Activated naive CD4-positive, alpha-beta T cell treated with anti-CD3 and anti-CD28 coated beads, Interleukin-2, amount 50 U/mL, for 72 hours (primary cell): ENCODE results near the gene GPR78. TPM values are rescaled to one million over a fixed set of nuclear protein-coding genes. Genes with fewer than 3 reads are reported as not detected.
A peak's percentile ranks its signal among the peaks of the same experiment; 100 is the strongest.
"Not testable (repeated sequence)": the region's sequence is repeated elsewhere in the genome, so short reads cannot be mapped to it uniquely, and the experiment has no call there.

Experiments used
- ATAC-seq, 2 donors: fragments of 150-1000 bp; cut with Tn5 transposase; 2 replicates each; pipeline ENCODE4 v1.10.0; 2021; ENCODE audit warnings: mild to moderate bottlenecking in 2 of 2, moderate library complexity in 2 of 2
- DNase-seq, 2 donors: peaks; one replicate each; pipeline ENCODE4 v3.0.0; 2021 to 2022; ENCODE audit warnings: low spot score in 2 of 2
- H3K27ac Mint-ChIP-seq, 2 donors: one replicate each; pipeline ENCODE4 v1.8.0; 2022; ENCODE audit warnings: mild to moderate bottlenecking in 2 of 2, mixed read lengths in 2 of 2
- H3K36me3 Mint-ChIP-seq, 2 donors: one replicate each; pipeline ENCODE4 v1.8.0; 2022; ENCODE audit warnings: mixed read lengths in 2 of 2
- H3K9me3 Mint-ChIP-seq, 2 donors: one replicate each; pipeline ENCODE4 v1.8.0; 2022; ENCODE audit warnings: mixed read lengths in 2 of 2
- total RNA-seq, 2 donors: library from RNA; stranded (reverse); gene quantifications; one replicate each; pipeline ENCODE4 v1.2.3, GENCODE V29; 2022

GPR78 gene
- total RNA-seq, 2 donors from 2014 or later: 0.16 TPM; not detected in 1

DNA sequence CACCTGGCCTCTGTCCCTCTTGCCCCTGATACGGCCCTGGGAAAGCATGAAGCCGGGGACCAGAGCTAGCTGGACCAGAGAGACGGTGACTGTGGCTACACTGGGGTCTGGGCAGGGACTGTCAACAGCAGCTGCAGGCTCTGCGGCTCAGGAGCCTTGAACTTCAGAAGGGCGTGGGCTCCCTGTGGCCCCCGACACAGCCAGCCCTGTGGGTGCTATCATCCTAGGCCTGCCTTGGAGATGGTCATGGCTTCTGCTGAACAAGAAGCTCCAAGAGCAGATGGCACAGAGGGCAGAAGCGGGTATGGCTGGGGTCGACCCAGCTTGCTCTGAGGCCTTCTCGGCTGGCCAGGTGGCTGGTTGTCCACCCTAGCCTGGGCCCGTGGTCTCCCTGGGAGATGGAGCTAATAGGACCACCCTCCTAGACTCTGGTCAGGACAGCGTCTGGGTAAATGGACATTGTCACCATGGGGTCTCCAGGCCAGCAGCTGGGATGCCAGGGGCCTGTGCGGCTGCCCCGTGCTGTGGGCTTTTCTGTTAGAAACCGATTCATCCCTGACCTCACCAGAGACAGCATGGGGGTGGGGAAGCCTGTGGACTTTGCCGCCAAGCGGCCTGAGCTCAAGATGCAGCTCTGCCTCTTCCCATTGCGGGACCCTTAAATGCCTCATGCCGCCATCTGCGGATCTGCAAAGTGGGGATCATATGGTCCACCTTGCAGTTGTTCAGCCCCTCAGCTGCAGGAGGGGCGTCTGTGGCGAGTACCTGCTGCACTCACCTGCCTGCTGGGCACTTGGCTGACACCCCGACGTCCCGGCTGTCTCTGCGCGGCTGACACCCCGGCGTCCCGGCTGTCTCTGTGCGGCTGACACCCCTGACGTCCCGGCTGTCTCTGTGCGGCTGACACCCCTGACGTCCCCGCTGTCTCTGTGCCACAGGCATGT, 33.5 kb downstream of the GPR78 start:
- no peak for DNase-seq
- Mint-ChIP-seq H3K27ac (no peak overlapping the region), H3K9me3 (no peaks in the 10 kb centered on the region), H3K36me3 (no peaks in the 10 kb centered on the region)
- ATAC-seq: no peak

DNA sequence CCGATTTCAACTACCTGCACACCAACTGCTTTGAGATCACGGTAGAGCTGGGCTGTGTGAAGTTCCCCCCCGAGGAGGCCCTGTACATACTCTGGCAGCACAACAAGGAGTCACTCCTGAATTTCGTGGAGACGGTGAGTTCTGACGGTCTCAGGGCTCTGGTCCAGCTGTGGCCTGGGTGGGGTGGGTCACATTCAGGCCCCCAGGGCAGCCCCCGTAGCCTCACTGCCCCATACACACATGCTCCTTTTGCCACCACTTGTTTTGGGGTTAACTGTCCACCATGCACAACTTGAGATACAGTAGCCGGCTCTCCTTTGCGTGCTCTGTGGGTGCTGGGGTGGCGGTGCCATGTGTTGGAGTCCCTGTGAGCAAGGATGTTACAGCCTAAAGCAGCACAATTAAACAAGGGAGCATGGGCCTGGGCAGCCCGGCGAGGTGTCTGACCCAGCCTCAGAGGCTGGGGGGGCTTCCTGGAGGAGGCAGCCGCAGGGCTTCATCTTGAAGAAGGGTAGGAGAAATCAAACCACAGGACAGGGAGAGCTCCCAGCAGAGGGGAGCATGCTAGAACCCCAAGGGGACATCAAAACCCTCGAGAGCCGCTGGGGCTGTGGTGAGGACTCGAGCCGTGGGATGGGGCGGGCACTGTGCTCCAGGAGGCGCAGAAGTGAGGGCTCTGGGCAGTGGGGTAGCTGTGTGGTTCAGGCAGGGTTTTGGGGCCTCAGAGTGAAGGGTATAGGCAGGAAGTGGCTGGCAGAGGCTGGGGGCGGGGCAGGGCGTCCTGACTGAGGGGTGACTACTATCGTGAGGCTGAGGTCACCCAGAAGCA, 34.4 kb downstream of the GPR78 start:
- no peak for DNase-seq

DNA sequence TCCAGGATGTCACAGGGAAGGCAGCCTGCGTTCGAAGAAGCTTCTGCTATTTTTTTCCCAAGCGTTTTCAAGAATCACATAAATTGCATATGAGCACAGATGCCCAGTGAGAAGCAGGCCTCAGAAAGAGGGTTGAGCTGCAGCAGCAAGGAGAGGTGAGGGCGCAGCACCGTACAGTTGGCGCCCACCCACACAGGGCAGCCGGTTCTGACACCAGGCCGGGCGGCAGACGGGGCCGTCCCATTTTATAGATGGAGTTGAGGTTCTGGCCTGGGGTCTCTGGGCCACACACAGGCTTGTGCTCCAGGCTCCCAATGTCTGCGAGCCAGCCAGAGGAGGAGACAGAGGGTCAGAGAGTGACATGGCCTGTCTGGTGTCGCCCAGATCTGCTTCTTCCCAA, 35.2 kb downstream of the GPR78 start:
- no peaks in the 10 kb centered on the region for H3K36me3 Mint-ChIP-seq
- peak overlapping the region in 1 of 2 donors; percentile 44 for H3K27ac Mint-ChIP-seq
- no peak for DNase-seq
- H3K9me3 Mint-ChIP-seq: no peaks in the 10 kb centered on the region
- ATAC-seq: no peak

More for the DNA sequence above, 34.4 kb downstream of the GPR78 start:
- H3K27ac Mint-ChIP-seq: no peak overlapping the region
- no peak for ATAC-seq
- H3K9me3 Mint-ChIP-seq: no peaks in the 10 kb centered on the region
- H3K36me3 Mint-ChIP-seq: no peaks in the 10 kb centered on the region

DNA sequence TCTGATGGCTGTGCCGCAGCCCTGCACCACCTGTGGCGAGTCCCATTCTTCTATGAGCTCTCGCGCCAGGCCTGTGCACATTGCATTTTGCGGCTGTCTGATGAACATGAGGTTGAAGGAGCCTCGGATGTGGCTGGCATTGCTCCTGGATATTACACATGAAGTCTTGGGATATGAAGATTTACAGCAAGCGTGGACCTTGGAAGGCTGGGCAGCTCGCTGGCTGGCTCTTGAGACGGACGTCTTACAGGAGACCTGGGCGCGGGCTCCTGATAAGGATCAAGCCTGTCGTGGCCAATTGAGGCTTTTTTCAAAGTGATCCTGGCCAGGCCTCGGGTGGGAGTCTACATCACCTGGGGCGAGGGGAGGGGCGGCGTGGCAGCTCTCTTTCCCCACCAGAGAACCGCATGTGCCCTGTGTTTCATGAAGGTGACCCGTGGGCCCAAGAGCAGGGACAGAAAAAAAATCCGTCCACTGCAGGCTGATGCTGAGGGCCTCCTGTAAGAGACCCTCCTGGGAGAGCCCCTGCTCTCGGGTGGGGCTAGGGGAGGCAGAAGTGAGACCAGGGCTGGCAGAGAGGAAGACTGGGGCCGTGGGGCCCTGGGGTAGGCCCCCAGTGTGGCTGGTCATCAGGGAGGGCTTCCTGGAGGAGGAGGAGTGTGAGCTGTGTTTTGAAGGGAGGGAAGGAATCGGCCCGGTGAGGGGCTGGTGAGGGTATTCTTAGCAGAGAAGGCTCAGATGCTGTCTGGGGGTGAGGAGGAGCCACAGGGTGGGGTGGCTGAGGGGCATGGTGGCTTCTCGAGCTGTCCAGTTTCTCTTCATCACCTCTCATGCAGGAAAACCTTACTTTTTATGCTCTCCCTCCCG, 36.0 kb downstream of the GPR78 start:
- H3K36me3 Mint-ChIP-seq: no peaks in the 10 kb centered on the region
- DNase-seq (no peak), ATAC-seq (no peak)
- H3K9me3 Mint-ChIP-seq: no peaks in the 10 kb centered on the region
- peak overlapping the region in 1 of 2 donors; percentile 4 for H3K27ac Mint-ChIP-seq

DNA sequence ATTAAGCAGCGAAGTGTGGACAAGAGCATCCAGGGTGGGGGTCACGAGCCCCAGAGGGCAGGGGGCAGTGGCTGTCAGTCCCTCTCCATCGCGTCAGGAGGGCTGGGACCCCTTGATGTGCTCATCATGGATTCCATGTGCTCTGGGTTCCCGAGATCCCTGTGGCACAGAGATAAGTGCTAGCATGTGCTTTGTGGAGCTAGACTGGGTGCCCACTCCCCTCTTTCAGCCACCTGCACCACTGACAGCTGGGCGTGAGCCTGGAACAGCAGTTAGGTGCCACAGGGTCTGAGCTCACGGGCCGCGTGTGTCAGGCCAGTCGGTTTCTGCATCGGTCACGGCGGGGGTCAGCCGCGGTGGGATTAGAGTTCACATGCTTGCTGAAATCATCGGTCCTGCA, 36.6 kb downstream of the GPR78 start:
- H3K27ac Mint-ChIP-seq: no peak overlapping the region
- H3K9me3 Mint-ChIP-seq: no peaks in the 10 kb centered on the region
- DNase-seq (no peak), ATAC-seq (no peak)
- H3K36me3 Mint-ChIP-seq: no peaks in the 10 kb centered on the region

DNA sequence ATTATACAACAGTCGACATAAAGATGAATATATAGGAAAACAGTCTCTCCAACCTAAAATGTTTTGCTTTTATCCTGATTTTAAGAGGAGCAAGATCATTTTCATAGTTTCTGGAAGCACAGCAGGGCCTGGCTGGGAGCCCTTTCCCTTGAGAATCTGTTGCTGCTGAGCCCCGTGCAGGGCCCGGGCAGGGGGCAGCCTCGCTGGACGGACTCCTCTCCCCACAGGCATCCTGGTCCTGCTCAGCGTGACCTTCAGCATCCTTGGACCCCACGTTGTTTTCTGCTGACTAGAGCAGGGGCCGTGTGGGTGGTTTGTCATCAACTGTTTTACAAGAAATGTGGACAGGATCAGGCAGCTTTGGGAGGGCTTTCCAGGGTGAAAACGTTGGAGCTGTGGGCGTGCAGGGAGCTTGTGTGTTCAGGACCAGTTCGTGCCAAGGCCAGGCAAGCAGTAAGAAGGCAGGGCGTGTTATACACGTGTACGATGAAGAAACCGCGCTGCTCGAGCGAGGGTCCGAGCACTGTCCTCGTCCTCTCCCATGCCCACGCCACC, 37.4 kb downstream of the GPR78 start:
- Mint-ChIP-seq H3K27ac (no peak overlapping the region), H3K9me3 (no peaks in the 10 kb centered on the region), H3K36me3 (no peaks in the 10 kb centered on the region)
- DNase-seq: no peak
- no peak for ATAC-seq

DNA sequence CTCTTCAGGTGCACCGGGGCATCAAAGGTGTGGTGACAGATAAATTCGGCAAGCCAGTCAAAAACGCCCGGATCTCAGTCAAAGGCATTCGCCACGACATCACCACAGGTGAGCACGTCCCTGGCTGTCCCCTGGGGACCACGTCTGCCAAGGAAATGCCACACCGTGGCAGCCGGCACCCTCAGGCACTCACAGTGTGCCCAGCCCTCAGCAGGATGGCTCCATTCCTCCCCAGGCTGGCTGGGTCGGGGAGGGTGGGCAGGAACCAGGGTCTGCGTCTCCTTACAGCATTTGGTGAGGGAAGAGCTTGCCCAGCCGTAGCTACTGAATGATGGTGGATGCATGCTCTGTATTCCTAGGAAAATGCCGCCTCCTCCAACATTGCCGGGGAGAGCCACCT, 38.2 kb downstream of the GPR78 start:
- ATAC-seq (no peak), DNase-seq (no peak)
- Mint-ChIP-seq H3K36me3 (no peaks in the 10 kb centered on the region), H3K9me3 (no peaks in the 10 kb centered on the region), H3K27ac (no peak overlapping the region)

DNA sequence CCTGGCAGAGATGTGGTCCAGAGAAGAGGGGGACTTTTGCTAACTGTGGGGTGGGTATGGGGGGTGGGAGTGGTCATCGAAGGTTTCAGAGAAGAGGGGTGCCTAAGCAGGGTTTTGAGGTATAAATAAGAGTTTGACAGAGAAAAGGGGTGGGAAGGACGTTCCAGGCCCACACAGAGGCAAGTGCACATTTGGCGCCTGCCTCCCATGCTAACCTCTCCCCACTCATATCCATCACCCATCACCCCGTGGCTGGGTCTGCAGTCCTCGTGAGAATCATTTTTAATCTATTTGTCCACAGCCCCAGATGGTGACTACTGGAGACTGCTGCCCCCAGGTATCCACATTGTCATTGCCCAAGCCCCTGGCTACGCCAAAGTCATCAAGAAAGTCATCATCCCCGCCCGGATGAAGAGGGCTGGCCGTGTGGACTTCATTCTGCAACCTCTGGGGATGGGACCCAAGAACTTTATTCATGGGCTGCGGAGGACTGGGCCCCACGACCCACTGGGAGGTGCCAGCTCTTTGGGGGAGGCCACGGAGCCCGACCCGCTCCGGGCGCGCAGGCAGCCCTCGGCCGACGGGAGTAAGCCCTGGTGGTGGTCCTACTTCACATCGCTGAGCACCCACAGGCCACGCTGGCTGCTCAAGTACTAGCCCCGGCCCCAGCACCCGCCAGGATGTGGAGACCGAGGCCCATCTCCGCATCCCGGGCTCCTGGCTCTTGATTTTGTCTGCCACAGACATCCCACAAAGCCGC, 38.9 kb downstream of the GPR78 start:
- DNase-seq (no peak), ATAC-seq (no peak)
- no peaks in the 10 kb centered on the region for H3K9me3 Mint-ChIP-seq
- H3K27ac Mint-ChIP-seq: no peak overlapping the region
- H3K36me3 Mint-ChIP-seq: no peaks in the 10 kb centered on the region

DNA sequence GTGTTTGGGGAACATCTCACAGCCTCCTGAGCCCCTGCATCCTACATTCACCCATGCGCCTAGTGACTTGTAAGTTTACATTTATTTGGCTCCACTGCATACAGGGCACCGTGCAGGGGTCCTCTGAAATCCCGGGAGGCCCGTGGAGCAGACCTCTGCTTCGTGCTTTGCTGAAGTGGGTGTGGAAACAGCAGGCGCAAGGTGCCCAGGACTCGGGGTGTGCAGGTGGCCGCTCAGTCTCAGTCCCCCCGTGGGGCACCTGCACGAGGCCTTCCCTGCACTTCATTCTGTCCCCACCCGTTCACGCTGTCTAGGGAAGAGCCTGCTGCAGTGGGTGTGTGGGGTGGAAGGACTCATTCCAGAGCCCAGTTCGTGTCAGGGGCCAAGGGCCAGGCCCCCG, 40.9 kb downstream of the GPR78 start:
- ATAC-seq: peak in 1 of 2 donors; percentile 38
- H3K36me3 Mint-ChIP-seq, H3K27ac Mint-ChIP-seq, H3K9me3 Mint-ChIP-seq, DNase-seq: not testable (repeated sequence)

DNA sequence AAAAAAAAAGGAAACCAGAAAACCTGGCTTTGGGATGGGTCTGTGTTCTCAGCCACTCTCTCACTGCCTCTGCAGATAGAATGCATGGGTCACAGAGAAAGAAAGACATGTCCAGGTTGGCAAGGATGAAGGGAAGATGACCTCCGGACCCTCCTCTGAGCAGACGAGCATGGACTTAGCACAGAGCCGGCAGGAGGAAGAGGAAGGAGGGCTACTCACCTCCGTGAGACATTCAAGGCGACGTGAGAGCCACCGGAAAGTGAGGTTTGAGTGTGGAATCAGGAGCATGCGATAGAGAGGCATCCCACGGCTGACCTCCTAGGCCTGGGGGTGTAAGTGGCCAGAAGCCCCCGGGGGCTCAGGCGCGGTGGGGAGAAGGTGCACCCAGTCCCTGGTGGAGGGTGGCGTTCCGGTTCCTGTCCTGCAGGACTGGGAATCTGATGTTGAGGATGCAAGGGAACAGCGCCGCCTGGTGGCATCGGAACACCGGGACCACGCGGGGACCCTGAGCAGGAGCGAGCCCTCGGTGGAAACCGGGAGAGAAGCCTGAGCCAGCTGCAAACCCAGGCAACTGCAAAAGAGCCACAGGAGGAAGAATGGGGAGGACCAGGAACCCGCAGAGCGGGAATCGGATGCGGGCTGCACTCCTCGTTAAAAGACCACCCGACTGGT, 44.5 kb downstream of the GPR78 start:
- not testable (repeated sequence) for H3K36me3 Mint-ChIP-seq, DNase-seq, H3K9me3 Mint-ChIP-seq, H3K27ac Mint-ChIP-seq
- peak; percentile 24 to 38 for ATAC-seq

DNA sequence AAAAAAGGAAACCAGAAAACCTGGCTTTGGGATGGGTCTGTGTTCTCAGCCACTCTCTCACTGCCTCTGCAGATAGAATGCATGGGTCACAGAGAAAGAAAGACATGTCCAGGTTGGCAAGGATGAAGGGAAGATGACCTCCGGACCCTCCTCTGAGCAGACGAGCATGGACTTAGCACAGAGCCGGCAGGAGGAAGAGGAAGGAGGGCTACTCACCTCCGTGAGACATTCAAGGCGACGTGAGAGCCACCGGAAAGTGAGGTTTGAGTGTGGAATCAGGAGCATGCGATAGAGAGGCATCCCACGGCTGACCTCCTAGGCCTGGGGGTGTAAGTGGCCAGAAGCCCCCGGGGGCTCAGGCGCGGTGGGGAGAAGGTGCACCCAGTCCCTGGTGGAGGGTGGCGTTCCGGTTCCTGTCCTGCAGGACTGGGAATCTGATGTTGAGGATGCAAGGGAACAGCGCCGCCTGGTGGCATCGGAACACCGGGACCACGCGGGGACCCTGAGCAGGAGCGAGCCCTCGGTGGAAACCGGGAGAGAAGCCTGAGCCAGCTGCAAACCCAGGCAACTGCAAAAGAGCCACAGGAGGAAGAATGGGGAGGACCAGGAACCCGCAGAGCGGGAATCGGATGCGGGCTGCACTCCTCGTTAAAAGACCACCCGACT, 50.2 kb downstream of the GPR78 start:
- not testable (repeated sequence) for H3K9me3 Mint-ChIP-seq, DNase-seq, H3K27ac Mint-ChIP-seq, H3K36me3 Mint-ChIP-seq
- ATAC-seq: peak; percentile 40 to 55

DNA sequence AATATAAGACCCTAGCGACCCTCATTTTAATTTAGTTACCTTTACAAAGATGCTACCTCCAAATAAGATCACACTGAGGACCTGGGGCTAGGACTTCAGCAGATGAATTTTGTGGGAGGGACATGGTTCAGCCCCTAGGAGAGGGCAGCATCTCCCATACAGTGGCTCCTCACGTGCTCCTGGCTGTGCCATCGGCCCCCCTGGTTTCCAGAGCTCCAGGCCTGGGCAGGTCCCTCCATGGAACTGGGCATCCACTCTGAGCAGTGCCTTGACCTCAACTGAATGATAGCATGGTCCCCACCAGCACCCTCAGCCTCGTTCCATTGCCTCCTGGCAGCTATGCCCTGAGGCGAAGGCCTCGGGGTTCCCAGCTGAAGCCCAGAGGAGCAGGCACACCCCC, 51.7 kb downstream of the GPR78 start:
- not testable (repeated sequence) for H3K9me3 Mint-ChIP-seq, DNase-seq, H3K36me3 Mint-ChIP-seq, H3K27ac Mint-ChIP-seq
- ATAC-seq: peak in 1 of 2 donors; percentile 21

DNA sequence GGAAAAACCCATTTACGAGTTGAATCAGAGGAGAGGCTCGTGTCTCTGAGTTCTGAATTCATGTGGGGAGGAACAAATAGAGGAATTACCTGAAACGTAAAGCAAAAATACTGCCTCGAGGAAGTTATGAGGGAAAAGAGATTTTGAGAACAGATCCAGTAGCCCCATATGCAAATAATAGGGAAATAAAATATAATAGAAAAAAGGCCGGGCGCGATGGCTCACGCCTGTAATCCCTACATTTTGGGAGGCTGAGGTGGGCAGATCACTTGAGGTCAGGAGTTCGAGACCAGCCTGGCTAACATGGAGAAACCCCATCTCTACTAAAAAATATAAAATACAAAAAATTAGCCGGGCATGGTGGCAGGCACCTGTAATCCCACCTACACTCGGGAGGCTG, 54.6 kb downstream of the GPR78 start:
- ATAC-seq, H3K27ac Mint-ChIP-seq, H3K36me3 Mint-ChIP-seq, DNase-seq, H3K9me3 Mint-ChIP-seq: not testable (repeated sequence)

DNA sequence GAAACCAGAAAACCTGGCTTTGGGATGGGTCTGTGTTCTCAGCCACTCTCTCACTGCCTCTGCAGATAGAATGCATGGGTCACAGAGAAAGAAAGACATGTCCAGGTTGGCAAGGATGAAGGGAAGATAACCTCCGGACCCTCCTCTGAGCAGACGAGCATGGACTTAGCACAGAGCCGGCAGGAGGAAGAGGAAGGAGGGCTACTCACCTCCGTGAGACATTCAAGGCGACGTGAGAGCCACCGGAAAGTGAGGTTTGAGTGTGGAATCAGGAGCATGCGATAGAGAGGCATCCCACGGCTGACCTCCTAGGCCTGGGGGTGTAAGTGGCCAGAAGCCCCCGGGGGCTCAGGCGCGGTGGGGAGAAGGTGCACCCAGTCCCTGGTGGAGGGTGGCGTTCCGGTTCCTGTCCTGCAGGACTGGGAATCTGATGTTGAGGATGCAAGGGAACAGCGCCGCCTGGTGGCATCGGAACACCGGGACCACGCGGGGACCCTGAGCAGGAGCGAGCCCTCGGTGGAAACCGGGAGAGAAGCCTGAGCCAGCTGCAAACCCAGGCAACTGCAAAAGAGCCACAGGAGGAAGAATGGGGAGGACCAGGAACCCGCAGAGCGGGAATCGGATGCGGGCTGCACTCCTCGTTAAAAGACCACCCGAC, 55.8 kb downstream of the GPR78 start:
- DNase-seq, H3K27ac Mint-ChIP-seq, H3K9me3 Mint-ChIP-seq, H3K36me3 Mint-ChIP-seq: not testable (repeated sequence)
- peak in 1 of 2 donors; percentile 55 for ATAC-seq
